ENCODE data around the gene ZNF44. TPM values are rescaled to one million over a fixed set of nuclear protein-coding genes. Genes with fewer than 3 reads are reported as not detected.
A peak's percentile ranks its signal among the peaks of the same experiment; 100 is the strongest.

ZNF44 gene
- total and polyA plus RNA-seq, 2 experiments from 2014 or later = 4.1 to 4.3 TPM

DNA sequence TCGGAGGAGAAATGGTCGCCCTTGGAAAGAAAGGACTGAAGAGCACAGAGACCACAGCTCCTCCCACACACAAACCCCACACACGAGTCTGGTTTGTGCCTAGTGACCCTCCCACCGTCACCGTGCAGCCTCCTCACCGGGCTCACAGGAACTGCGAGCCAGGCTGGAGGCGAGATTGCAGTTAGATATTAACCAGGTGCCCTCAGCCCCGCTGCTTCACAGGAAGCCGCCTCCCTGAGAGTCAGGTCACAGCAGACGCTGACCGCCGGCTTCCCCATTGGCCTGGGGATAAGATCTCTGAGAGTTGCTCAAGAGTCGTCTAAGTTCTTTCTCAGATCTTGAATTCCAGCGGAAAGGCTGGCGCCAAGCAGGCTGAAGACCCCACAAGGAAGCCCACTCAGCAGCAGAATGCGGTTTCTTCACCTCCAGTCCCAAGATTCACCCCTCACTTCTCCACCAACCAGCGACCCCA is 870 bp downstream of the ZNF44 start:
- Histone ChIP-seq H3K4me2 (peak overlapping the region; percentile 93), H3K9me2 (ENCODE audit: insufficient read depth) (no peaks in the 10 kb centered on the region), H3K4me3 (peak overlapping the region; percentile 93), H3K4me1 (ENCODE audit: insufficient read depth) (peaks cover 15% of the 10 kb centered on the region; the same call in 1 of the 2 replicates), H3K27ac (ENCODE audit: low read depth) (no peak overlapping the region), H2AFZ (peak overlapping the region; percentile 96), H3F3A (replicated peaks; ENCODE audit: low read depth) (no peaks in the 10 kb centered on the region; the same call in 1 of the 2 replicates), H4K20me1 (replicated peaks; ENCODE audit: insufficient read depth) (no peaks in the 10 kb centered on the region; the same call in 1 of the 2 replicates), H3K27me3 (ENCODE audit: insufficient read depth) (no peaks in the 10 kb centered on the region), H3K36me3 (ENCODE audit: insufficient read depth) (no peaks in the 10 kb centered on the region), H3K79me2 (replicated peaks; ENCODE audit: insufficient read depth) (peaks cover 31% of the 10 kb centered on the region)
- Mint-ChIP-seq H3K4me1 (no peaks in the 10 kb centered on the region; the same call in 2 of the 3 replicates), H3K27ac (no peak overlapping the region), H3K27me3 (ENCODE audit: insufficient read depth, low read depth, poor library complexity) (peaks cover 9% of the 10 kb centered on the region), H3K9me3 (peaks cover 92% of the 10 kb centered on the region), H3K4me3 (peak overlapping the region; percentile 85), H3K36me3 (ENCODE audit: low read depth) (peaks cover 42% of the 10 kb centered on the region)
- TF ChIP-seq EZH2phosphoT487 (IDR thresholded peaks at IDR 0.05; ENCODE audit: unreplicated experiment) (no peak), NANOG (IDR thresholded peaks at IDR 0.05; ENCODE audit: borderline replicate concordance) (no peak), JUNB (IDR thresholded peaks at IDR 0.05; ENCODE audit: unreplicated experiment) (no peak), ZNF331 (CRISPR knock-in tag; IDR thresholded peaks at IDR 0.05; ENCODE audit: low read depth) (no peak)
- TF ChIP-seq, protein P1, sequence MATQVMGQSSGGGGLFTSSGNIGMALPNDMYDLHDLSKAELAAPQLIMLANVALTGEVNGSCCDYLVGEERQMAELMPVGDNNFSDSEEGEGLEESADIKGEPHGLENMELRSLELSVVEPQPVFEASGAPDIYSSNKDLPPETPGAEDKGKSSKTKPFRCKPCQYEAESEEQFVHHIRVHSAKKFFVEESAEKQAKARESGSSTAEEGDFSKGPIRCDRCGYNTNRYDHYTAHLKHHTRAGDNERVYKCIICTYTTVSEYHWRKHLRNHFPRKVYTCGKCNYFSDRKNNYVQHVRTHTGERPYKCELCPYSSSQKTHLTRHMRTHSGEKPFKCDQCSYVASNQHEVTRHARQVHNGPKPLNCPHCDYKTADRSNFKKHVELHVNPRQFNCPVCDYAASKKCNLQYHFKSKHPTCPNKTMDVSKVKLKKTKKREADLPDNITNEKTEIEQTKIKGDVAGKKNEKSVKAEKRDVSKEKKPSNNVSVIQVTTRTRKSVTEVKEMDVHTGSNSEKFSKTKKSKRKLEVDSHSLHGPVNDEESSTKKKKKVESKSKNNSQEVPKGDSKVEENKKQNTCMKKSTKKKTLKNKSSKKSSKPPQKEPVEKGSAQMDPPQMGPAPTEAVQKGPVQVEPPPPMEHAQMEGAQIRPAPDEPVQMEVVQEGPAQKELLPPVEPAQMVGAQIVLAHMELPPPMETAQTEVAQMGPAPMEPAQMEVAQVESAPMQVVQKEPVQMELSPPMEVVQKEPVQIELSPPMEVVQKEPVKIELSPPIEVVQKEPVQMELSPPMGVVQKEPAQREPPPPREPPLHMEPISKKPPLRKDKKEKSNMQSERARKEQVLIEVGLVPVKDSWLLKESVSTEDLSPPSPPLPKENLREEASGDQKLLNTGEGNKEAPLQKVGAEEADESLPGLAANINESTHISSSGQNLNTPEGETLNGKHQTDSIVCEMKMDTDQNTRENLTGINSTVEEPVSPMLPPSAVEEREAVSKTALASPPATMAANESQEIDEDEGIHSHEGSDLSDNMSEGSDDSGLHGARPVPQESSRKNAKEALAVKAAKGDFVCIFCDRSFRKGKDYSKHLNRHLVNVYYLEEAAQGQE (IDR thresholded peaks at IDR 0.05; ENCODE audit: unreplicated experiment) = no peak
- peak; percentile 85 for DNase-seq (ENCODE audit: low spot score)
- ATAC-seq = peak; percentile 53

GRCh38 chr19:12289790-12290065 is 5.0 kb downstream of the ZNF44 start:
- H3K4me1 Mint-ChIP-seq = no peaks in the 10 kb centered on the region
- H3K27me3 Mint-ChIP-seq (ENCODE audit: insufficient read depth, low read depth, poor library complexity) = peaks cover 8% of the 10 kb centered on the region
- H3F3A ChIP-seq (replicated peaks; ENCODE audit: low read depth) = no peaks in the 10 kb centered on the region; the same call in 1 of the 2 replicates
- no peak overlapping the region for H3K27ac ChIP-seq (ENCODE audit: low read depth)
- H3K27ac Mint-ChIP-seq = no peak overlapping the region
- H3K27me3 ChIP-seq (ENCODE audit: insufficient read depth) = no peaks in the 10 kb centered on the region
- no peaks in the 10 kb centered on the region for H3K9me2 ChIP-seq (ENCODE audit: insufficient read depth)
- H3K4me1 ChIP-seq (ENCODE audit: insufficient read depth) = peaks cover 4% of the 10 kb centered on the region; the same call in 1 of the 2 replicates
- H4K20me1 ChIP-seq (replicated peaks; ENCODE audit: insufficient read depth) = no peaks in the 10 kb centered on the region; the same call in 1 of the 2 replicates
- ATAC-seq (no peak), DNase-seq (ENCODE audit: low spot score) (no peak)
- no peaks in the 10 kb centered on the region for H3K36me3 ChIP-seq (ENCODE audit: insufficient read depth)
- peaks cover 90% of the 10 kb centered on the region for H3K9me3 Mint-ChIP-seq
- no peak overlapping the region for H3K4me3 ChIP-seq
- H2AFZ ChIP-seq = no peak overlapping the region
- no peak overlapping the region for H3K4me3 Mint-ChIP-seq
- peaks cover 34% of the 10 kb centered on the region for H3K36me3 Mint-ChIP-seq (ENCODE audit: low read depth)
- no peak overlapping the region for H3K4me2 ChIP-seq
- peaks cover 55% of the 10 kb centered on the region for H3K79me2 ChIP-seq (replicated peaks; ENCODE audit: insufficient read depth)
- TF ChIP-seq CREB1 (CRISPR knock-in tag; IDR thresholded peaks at IDR 0.05; ENCODE audit: low read depth) = no peak
- no peak for TF ChIP-seq ZNF331 (CRISPR knock-in tag; IDR thresholded peaks at IDR 0.05; ENCODE audit: low read depth)
- TF ChIP-seq, protein P1 (IDR thresholded peaks at IDR 0.05; ENCODE audit: unreplicated experiment) = no peak
- TF ChIP-seq EZH2phosphoT487 (IDR thresholded peaks at IDR 0.05; ENCODE audit: unreplicated experiment) = no peak
- TF ChIP-seq EZH2 (IDR thresholded peaks at IDR 0.05; ENCODE audit: low read depth, unreplicated experiment) = no peak
- TF ChIP-seq ETS1 (IDR thresholded peaks at IDR 0.05) = no peak
- TF ChIP-seq STAT1 (IDR thresholded peaks at IDR 0.05; ENCODE audit: unreplicated experiment) = no peak
- no peak for TF ChIP-seq ZNF114 (CRISPR knock-in tag; IDR thresholded peaks at IDR 0.05)
- TF ChIP-seq POLR2AphosphoS5 (IDR thresholded peaks at IDR 0.05; ENCODE audit: low read depth) = no peak
- TF ChIP-seq NANOG (IDR thresholded peaks at IDR 0.05; ENCODE audit: borderline replicate concordance) = no peak

Data from GM23338 (cell line).